Lung (tissue), 12 donors: ENCODE data around the gene LARP4B. TPM values are rescaled to one million over a fixed set of nuclear protein-coding genes. Genes with fewer than 3 reads are reported as not detected.
A peak's percentile ranks its signal among the peaks of the same experiment; 100 is the strongest.

ENCODE experiments used
- ATAC-seq: fragments of 200-7000 bp; cut with Tn5 transposase; one replicate; pipeline ENCODE4 v1.9.1; 2020; ENCODE audit warnings: moderate number of reproducible peaks; ENCODE audit not compliant: insufficient read depth, low FRiP score
- DNase-seq, 3 donors: peaks; one replicate each; pipeline ENCODE4 v3.0.0-alpha.2; 2013 to 2017
- H3K27ac ChIP-seq, 2 donors: one replicate each; pipeline ENCODE4 v1.5.1; 2013; ENCODE audit warnings: mild to moderate bottlenecking in 2 of 2, moderate library complexity in 2 of 2, control low read depth in 1 of 2, inconsistent platforms in 1 of 2, low read depth in 1 of 2, low read length in 1 of 2
- H3K27me3 ChIP-seq, 3 donors: one replicate each; pipeline ENCODE4 v1.5.1; 2013; ENCODE audit warnings: low read length in 2 of 3; ENCODE audit not compliant: control insufficient read depth in 3 of 3, insufficient read depth in 3 of 3
- H3K36me3 ChIP-seq, 4 donors: one replicate each; pipeline ENCODE4 v1.5.1; 2013; ENCODE audit warnings: low read length in 4 of 4, mild to moderate bottlenecking in 1 of 4, moderate library complexity in 1 of 4; ENCODE audit not compliant: control insufficient read depth in 4 of 4, insufficient read depth in 4 of 4
- H3K4me1 ChIP-seq, 5 donors: one replicate each; pipeline ENCODE4 v1.5.1; 2013; ENCODE audit warnings: low read length in 5 of 5, mild to moderate bottlenecking in 2 of 5, moderate library complexity in 1 of 5; ENCODE audit not compliant: control insufficient read depth in 5 of 5, insufficient read depth in 5 of 5
- H3K4me3 ChIP-seq: one replicate; pipeline ENCODE4 v1.5.1; 2013; ENCODE audit warnings: mild to moderate bottlenecking, control low read depth, moderate library complexity
- H3K9ac ChIP-seq, 2 donors: one replicate each; pipeline ENCODE4 v1.5.1; 2013; ENCODE audit warnings: low read length in 2 of 2, control low read depth in 1 of 2; ENCODE audit not compliant: insufficient read depth in 1 of 2
- H3K9me3 ChIP-seq, 4 donors: one replicate each; pipeline ENCODE4 v1.5.1; 2013; ENCODE audit warnings: low read length in 3 of 4, mild to moderate bottlenecking in 1 of 4, moderate library complexity in 1 of 4; ENCODE audit not compliant: control insufficient read depth in 4 of 4, insufficient read depth in 3 of 4
- WGBS, 2 donors: extraction: QIAGEN DNeasy Blood & Tissue Kit; methylation state at CpG; one replicate each; pipeline ENCODE4 v1.1.7; 2013; 5-methylcytosine and 5-hydroxymethylcytosine counted together
- polyA plus RNA-seq, 2 donors: library from polyadenylated mRNA; stranded (reverse); fragments of 200-250 nt; gene quantifications; one replicate each; pipeline ENCODE4 v1.2.1, GENCODE V29; 2013
- total RNA-seq, 2 donors: library from RNA; depleted of rRNA in 1 of 2; stranded (reverse); fragments of >200 nt in 1 of 2; gene quantifications; one replicate each; pipeline ENCODE4 v1.2.1, GENCODE V29; 2014 to 2021
- TF ChIP-seq, protein P1 (sequence below): IDR thresholded peaks from 2 replicates; pipeline ENCODE4 v1.5.1; 2012; ENCODE audit warnings: mild to moderate bottlenecking; ENCODE audit errors: control extremely low read depth, extremely low read depth
- donor health status: control.
- donor health status: control.
- donor health status: Bipolar disorder and iron deficiency.
- donor health status: healthy.
- donor health status: DM: yes; HTN: yes; CAD: no.

Gene LARP4B
- total and polyA plus RNA-seq, 4 donors: 24.7 to 133 (median 66.9) TPM

DNA sequence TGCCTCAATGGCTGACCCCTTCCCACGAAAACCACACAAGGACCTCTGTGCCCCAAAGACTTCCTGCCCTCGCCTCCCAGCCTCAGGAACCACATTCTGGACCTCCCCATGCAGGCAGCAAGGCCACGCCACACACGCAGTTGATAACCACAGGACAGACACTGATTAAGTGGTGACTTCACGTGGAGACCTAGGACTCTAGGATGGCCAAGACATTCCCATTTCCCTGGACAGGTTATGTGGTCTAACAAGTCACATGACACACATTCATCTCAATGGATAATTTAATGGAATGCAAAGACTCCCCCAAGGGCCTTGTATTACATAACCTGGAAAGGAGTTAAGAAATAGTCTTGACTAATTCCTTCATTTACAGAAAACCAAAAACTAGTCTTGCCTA, 110.2 kb downstream of the LARP4B start:
- TF ChIP-seq, protein P1, sequence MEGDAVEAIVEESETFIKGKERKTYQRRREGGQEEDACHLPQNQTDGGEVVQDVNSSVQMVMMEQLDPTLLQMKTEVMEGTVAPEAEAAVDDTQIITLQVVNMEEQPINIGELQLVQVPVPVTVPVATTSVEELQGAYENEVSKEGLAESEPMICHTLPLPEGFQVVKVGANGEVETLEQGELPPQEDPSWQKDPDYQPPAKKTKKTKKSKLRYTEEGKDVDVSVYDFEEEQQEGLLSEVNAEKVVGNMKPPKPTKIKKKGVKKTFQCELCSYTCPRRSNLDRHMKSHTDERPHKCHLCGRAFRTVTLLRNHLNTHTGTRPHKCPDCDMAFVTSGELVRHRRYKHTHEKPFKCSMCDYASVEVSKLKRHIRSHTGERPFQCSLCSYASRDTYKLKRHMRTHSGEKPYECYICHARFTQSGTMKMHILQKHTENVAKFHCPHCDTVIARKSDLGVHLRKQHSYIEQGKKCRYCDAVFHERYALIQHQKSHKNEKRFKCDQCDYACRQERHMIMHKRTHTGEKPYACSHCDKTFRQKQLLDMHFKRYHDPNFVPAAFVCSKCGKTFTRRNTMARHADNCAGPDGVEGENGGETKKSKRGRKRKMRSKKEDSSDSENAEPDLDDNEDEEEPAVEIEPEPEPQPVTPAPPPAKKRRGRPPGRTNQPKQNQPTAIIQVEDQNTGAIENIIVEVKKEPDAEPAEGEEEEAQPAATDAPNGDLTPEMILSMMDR: no peak
- Histone ChIP-seq H3K4me1 (peaks cover 0 to 14% (median 0%) of the 10 kb centered on the region in 5 donors), H3K27ac (peak overlapping the region in 1 of 2 donors; percentile 40), H3K4me3 (no peak overlapping the region), H3K9me3 (no peaks in the 10 kb centered on the region), H3K9ac (no peak overlapping the region), H3K27me3 (no peaks in the 10 kb centered on the region), H3K36me3 (peaks cover 25 to 64% (median 55%) of the 10 kb centered on the region in 4 donors)
- DNase-seq (no peak), ATAC-seq (no peak)
- 43 to 74% methylated on average over 5 of the region's 5 CpGs for WGBS, 2 donors

DNA sequence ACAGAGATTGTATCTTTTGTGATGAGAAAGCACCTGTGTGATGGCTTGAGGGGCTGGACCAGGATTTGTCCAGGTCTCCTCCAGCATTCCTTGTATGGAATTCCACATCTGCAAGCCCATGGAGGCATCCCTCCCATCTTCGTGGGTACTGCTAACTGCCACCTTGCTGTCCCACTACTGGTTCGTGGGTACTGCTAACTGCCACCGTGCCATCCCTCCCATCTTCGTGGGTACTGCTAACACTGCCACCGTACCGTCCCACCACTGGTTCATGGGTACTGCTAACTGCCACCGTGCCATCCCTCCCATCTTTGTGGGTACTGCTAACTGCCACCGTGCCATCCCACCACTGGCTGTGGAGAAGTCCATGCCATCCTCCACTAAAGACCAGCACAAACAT, 111.7 kb downstream of the LARP4B start:
- 93 to 97% methylated on average over 8 of the region's 8 CpGs for WGBS, 2 donors

DNA sequence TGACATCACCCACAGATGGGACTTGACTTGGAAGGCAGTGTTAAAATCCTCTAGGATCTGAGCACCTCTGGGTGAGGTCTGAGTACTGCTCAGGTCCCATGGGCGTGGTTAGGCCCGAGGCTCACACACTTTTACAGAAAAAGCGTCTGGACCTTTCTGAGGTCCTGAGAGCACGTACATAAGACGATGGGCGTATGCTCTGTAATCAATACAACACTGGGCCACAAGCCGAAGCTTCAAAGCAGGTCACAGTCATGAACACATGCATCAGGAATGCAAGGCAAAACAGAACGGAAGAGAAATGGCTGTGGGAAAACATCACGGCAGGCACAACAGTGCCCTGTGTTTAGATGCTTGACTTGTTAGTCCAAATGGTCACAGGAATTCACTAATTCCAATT, 112.2 kb downstream of the LARP4B start:
- no peak overlapping the region for H3K4me3 ChIP-seq
- ATAC-seq (no peak), DNase-seq (no peak)
- H3K27ac ChIP-seq: peak overlapping the region in 1 of 2 donors; percentile 32
- H3K4me1 ChIP-seq: peaks cover 0 to 14% (median 0%) of the 10 kb centered on the region in 5 donors
- WGBS, 2 donors: 85 to 86% methylated on average over 9 of the region's 9 CpGs
- peaks cover 17 to 69% (median 53%) of the 10 kb centered on the region in 4 donors for H3K36me3 ChIP-seq
- no peak overlapping the region for H3K9ac ChIP-seq
- H3K27me3 ChIP-seq: no peaks in the 10 kb centered on the region
- H3K9me3 ChIP-seq: no peaks in the 10 kb centered on the region
- TF ChIP-seq, protein P1: no peak

More for the DNA sequence above, 111.7 kb downstream of the LARP4B start:
- Histone ChIP-seq H3K9me3 (no peaks in the 10 kb centered on the region), H3K27me3 (no peaks in the 10 kb centered on the region), H3K4me3 (no peak overlapping the region), H3K27ac (no peak overlapping the region), H3K36me3 (peaks cover 18 to 67% (median 54%) of the 10 kb centered on the region in 4 donors), H3K9ac (no peak overlapping the region), H3K4me1 (peaks cover 0 to 14% (median 0%) of the 10 kb centered on the region in 5 donors)
- TF ChIP-seq, protein P1: no peak
- DNase-seq (no peak), ATAC-seq (no peak)
